ENCODE measurements around the gene ISYNA1. TPM values are rescaled to one million over a fixed set of nuclear protein-coding genes. Genes with fewer than 3 reads are reported as not detected.

Gene ISYNA1
- total RNA-seq, 2 donors from 2014 or later, result 60.9 to 143 TPM

DNA sequence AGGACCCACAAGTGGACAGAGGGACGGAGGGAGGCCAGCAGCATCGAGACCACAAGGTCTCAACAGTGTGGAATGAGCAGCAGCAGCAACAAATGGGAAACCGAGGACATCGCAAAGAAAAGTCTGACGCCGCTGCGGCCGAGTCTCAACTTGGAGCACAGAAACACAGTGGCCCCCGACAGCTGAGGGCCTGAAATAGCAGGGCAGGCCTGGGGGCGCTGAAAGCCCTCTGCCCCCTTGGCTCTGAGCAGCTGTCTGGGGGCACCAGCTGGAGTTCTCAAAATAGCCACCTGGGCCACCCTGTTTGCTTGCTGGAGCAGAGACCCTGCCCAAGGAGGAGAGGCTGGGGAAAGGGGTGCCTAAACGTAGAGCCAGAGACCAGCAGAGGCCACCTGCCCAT is 5.9 kb upstream of the ISYNA1 start:
- no peak overlapping the region for H3K27ac ChIP-seq
- no peaks in the 10 kb centered on the region for H3K27me3 ChIP-seq (replicated peaks; ENCODE audit: insufficient read depth)
- TF ChIP-seq, protein P1, sequence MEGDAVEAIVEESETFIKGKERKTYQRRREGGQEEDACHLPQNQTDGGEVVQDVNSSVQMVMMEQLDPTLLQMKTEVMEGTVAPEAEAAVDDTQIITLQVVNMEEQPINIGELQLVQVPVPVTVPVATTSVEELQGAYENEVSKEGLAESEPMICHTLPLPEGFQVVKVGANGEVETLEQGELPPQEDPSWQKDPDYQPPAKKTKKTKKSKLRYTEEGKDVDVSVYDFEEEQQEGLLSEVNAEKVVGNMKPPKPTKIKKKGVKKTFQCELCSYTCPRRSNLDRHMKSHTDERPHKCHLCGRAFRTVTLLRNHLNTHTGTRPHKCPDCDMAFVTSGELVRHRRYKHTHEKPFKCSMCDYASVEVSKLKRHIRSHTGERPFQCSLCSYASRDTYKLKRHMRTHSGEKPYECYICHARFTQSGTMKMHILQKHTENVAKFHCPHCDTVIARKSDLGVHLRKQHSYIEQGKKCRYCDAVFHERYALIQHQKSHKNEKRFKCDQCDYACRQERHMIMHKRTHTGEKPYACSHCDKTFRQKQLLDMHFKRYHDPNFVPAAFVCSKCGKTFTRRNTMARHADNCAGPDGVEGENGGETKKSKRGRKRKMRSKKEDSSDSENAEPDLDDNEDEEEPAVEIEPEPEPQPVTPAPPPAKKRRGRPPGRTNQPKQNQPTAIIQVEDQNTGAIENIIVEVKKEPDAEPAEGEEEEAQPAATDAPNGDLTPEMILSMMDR (IDR thresholded peaks at IDR 0.05), result no peak
- H3K4me3 ChIP-seq, result no peak overlapping the region
- no peaks in the 10 kb centered on the region for H3K9me3 ChIP-seq
- H3K36me3 ChIP-seq, result peaks cover 43% of the 10 kb centered on the region
- DNase-seq (ENCODE audit: low spot score), result no peak
- no peak for ATAC-seq (ENCODE audit: insufficient number of reproducible peaks, low FRiP score, low read depth)
- peaks cover 3 to 28% of the 10 kb centered on the region in 2 donors for H3K4me1 ChIP-seq (ENCODE audit: control insufficient read depth in 1 of 2, low read depth in 2 of 2)

DNA sequence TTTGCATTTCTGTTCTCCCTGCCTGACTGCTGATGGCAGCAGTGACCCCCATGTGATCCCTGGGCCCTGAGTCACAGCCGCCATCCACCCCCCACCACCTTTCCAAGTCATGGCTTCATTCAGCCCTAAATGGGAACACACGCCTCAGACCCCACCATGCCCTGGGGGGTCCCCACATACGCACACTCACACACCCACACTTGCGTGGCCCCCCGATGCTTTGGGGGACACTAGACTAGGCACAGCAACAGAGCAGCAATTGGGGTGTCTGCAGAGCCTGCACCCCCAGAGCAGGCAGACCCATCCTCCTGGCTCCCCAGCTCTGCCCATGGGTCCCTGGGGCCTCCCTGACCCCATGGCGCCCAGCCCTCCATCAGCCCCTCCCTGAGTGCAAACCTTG is 5.5 kb upstream of the ISYNA1 start:
- TF ChIP-seq, protein P1 (IDR thresholded peaks at IDR 0.05), result no peak
- H3K27ac ChIP-seq, result no peak overlapping the region
- ATAC-seq (ENCODE audit: insufficient number of reproducible peaks, low FRiP score, low read depth) (no peak), DNase-seq (ENCODE audit: low spot score) (no peak)
- H3K9me3 ChIP-seq, result no peaks in the 10 kb centered on the region
- no peaks in the 10 kb centered on the region for H3K27me3 ChIP-seq (replicated peaks; ENCODE audit: insufficient read depth)
- peaks cover 5 to 32% of the 10 kb centered on the region in 2 donors for H3K4me1 ChIP-seq (ENCODE audit: control insufficient read depth in 1 of 2, low read depth in 2 of 2)
- H3K36me3 ChIP-seq, result peaks cover 39% of the 10 kb centered on the region
- no peak overlapping the region for H3K4me3 ChIP-seq

DNA sequence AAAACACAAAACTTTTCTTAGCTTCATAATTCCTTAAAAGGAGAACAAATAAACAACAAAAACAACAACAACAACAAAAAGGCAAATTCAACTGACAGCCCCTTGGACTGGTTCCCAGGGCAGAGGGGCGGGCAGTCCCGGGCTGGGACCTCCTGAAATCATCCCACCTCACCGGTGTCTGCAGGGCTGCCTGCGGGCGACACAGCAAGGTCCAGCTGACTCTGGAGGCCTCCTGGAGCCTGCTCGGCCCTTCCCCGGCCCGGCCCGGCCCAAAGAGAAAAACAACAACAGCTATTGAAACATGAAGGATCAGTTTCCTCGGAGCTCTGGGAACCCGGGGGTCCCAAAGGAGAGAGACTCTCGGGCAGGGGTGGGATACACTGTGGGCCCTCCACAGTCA is 5.0 kb upstream of the ISYNA1 start:
- no peaks in the 10 kb centered on the region for H3K27me3 ChIP-seq (replicated peaks; ENCODE audit: insufficient read depth)
- no peak for ATAC-seq (ENCODE audit: insufficient number of reproducible peaks, low FRiP score, low read depth)
- H3K4me3 ChIP-seq, result no peak overlapping the region
- no peak overlapping the region for H3K27ac ChIP-seq
- DNase-seq (ENCODE audit: low spot score), result no peak
- peaks cover 8 to 36% of the 10 kb centered on the region in 2 donors for H3K4me1 ChIP-seq (ENCODE audit: control insufficient read depth in 1 of 2, low read depth in 2 of 2)
- H3K9me3 ChIP-seq, result no peaks in the 10 kb centered on the region
- TF ChIP-seq, protein P1 (IDR thresholded peaks at IDR 0.05), result no peak
- peaks cover 34% of the 10 kb centered on the region for H3K36me3 ChIP-seq

DNA sequence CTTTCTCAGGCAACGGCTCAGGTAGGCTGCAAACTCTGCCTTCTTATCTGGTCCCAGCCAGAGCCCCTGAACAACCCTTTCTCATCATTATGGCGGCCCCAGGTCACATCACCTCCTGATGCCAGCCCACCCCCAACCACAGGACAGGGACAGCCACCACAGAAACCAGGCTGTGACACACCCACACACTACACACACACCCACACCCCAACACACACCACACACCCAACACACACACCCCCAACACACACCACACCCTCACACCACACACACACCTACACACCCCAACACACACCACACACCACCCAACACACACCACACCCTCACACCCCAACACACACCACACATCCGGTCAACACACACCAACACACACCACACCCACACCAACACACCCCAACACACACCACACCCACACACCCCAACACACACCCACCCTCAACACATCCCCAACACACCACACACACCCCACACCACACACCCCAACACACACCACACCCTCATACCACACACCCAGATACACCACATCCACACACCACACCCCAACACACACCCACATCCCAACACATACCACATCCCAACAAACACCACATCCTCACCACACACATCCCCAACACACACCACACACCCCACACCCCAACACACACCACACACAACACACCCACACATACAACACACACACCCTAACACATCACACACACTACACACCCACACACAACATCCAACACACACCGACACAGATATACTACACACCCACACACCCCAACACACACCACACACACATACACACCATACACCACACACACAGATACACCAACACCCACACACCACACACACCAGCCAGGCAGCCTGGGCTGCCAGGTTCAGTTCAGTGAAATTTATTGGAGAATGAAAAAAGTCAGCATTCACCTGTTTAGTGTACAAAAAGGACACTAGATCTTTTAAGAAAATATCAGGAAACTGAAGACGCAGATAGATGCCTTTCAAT is 4.2 kb upstream of the ISYNA1 start:
- TF ChIP-seq, protein P1 (IDR thresholded peaks at IDR 0.05), result no peak
- H3K4me1 ChIP-seq (ENCODE audit: control insufficient read depth in 1 of 2, low read depth in 2 of 2), result peaks cover 8 to 37% of the 10 kb centered on the region in 2 donors
- no peak for ATAC-seq (ENCODE audit: insufficient number of reproducible peaks, low FRiP score, low read depth)
- no peaks in the 10 kb centered on the region for H3K9me3 ChIP-seq
- DNase-seq (ENCODE audit: low spot score), result no peak
- H3K4me3 ChIP-seq, result no peak overlapping the region
- H3K36me3 ChIP-seq, result peaks cover 33% of the 10 kb centered on the region
- H3K27ac ChIP-seq, result no peak overlapping the region
- no peaks in the 10 kb centered on the region for H3K27me3 ChIP-seq (replicated peaks; ENCODE audit: insufficient read depth)

DNA sequence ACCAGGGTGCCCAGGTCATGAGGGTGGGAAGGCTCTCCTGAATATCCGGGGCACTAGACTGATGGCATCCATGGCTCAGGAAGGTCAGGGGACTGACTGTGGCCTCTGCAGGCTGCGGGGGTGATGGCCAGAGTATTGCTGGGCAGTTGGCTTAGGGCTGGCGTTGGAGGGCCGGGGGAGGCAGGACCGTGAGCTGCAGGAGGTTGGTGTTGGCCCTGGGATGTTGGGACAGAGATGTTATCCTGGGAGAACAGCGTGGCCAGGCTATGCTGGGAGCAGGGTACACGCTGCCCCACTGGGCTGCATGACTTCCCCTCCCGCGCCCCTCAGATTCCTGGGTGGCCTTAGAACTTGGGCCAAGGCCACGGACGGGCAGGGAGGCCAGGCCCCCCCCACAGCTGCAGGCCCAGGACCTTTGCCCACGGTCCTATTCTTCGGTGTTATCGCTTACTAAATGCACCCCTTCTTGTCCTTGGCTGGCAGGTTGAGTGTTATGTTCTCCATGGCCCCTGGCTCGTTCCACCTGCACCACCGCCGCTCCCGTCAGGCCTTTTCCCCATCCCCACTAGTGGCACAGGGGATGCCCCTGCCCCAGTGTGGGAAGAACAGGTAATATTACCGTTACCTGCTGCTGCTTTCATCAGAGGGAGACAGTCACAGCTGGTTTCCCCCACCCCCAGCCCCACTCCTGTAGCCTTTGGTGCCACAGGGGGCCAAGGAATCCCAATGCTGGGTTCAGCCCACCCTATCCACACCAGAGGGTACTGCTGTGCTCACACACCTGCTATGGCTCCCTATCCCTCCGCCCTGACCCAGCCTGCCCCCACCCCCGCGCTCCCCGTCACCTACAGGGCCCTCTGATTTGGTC is 3.2 kb upstream of the ISYNA1 start:
- peak overlapping the region in 1 of 2 donors; percentile 17 for H3K27ac ChIP-seq
- no peaks in the 10 kb centered on the region for H3K27me3 ChIP-seq (replicated peaks; ENCODE audit: insufficient read depth)
- H3K4me3 ChIP-seq, result no peak overlapping the region
- peaks cover 8 to 45% of the 10 kb centered on the region in 2 donors for H3K4me1 ChIP-seq (ENCODE audit: control insufficient read depth in 1 of 2, low read depth in 2 of 2)
- no peak for ATAC-seq (ENCODE audit: insufficient number of reproducible peaks, low FRiP score, low read depth)
- TF ChIP-seq, protein P1 (IDR thresholded peaks at IDR 0.05), result no peak
- DNase-seq (ENCODE audit: low spot score), result no peak
- H3K36me3 ChIP-seq, result peaks cover 26% of the 10 kb centered on the region
- no peaks in the 10 kb centered on the region for H3K9me3 ChIP-seq
